Vagina (tissue), 2 donors: ENCODE measurements around the gene RIMS3. TPM values are rescaled to one million over a fixed set of nuclear protein-coding genes. Genes with fewer than 3 reads are reported as not detected.
"Not testable (repeated sequence)": the region's sequence is repeated elsewhere in the genome, so short reads cannot be mapped to it uniquely, and the experiment has no call there.

Source experiments
- DNase-seq, 2 donors: peaks; one replicate each; pipeline ENCODE4 v3.0.0-alpha.2; 2017; ENCODE audit errors: extremely low spot score in 2 of 2
- H3K27ac ChIP-seq: fragments of 200-600 bp; sonication (generic); one replicate; pipeline ENCODE4 v1.5.1; 2019
- H3K27me3 ChIP-seq: fragments of 200-600 bp; sonication (generic); one replicate; pipeline ENCODE4 v1.5.1; 2019
- H3K36me3 ChIP-seq, 2 donors: fragments of 200-600 bp; sonication (generic); one replicate each; pipeline ENCODE4 v1.5.1; 2017 to 2019
- H3K4me1 ChIP-seq: fragments of 200-600 bp; sonication (generic); one replicate; pipeline ENCODE4 v1.5.1; 2019
- H3K4me3 ChIP-seq, 2 donors: fragments of 200-600 bp; sonication (generic); 1 replicate in 1 of 2; 2 replicates in 1 of 2; pipeline ENCODE4 v1.5.1; 2016 to 2019
- H3K9me3 ChIP-seq: fragments of 200-600 bp; sonication (generic); one replicate; pipeline ENCODE4 v1.5.1; 2019
- POLR2A ChIP-seq, 2 donors: fragments of 450-650 bp; IDR thresholded peaks; one replicate each; pipeline ENCODE4 v1.6.1; 2017; ENCODE audit warnings: antibody characterized with exemption in 2 of 2, mild to moderate bottlenecking in 2 of 2, moderate library complexity in 2 of 2
- POLR2AphosphoS5 ChIP-seq, 2 donors: sonication (generic); formaldehyde crosslinking; IDR thresholded peaks; one replicate each; pipeline ENCODE4 v1.9.0; 2017; ENCODE audit warnings: antibody characterized with exemption in 2 of 2, mild to moderate bottlenecking in 2 of 2, low read depth in 1 of 2; ENCODE audit not compliant: insufficient read depth in 1 of 2
- intact Hi-C: fragments of 100-400 bp; cut with DNase I; formaldehyde crosslinking; loops from one replicate; pipeline ENCODE4 v1.15.1; 2023
- total RNA-seq: library from RNA; depleted of rRNA; stranded (reverse); fragments of >200 nt; gene quantifications from one replicate; pipeline ENCODE4 v1.2.3, GENCODE V29; 2016
- TF ChIP-seq, protein P1 (sequence below), 3 experiments: fragments of 450-650 bp in 2 of 3; fragments of 200-600 bp in 1 of 3; sonication (generic) in 1 of 3; IDR thresholded peaks; one replicate each; pipeline ENCODE4 v1.5.1; 2017 to 2019; ENCODE audit warnings: antibody characterized with exemption in 3 of 3, mild to moderate bottlenecking in 2 of 3, moderate library complexity in 2 of 3

The RIMS3 gene
- total RNA-seq, 1 donor from 2014 or later: 4.7 TPM

DNA sequence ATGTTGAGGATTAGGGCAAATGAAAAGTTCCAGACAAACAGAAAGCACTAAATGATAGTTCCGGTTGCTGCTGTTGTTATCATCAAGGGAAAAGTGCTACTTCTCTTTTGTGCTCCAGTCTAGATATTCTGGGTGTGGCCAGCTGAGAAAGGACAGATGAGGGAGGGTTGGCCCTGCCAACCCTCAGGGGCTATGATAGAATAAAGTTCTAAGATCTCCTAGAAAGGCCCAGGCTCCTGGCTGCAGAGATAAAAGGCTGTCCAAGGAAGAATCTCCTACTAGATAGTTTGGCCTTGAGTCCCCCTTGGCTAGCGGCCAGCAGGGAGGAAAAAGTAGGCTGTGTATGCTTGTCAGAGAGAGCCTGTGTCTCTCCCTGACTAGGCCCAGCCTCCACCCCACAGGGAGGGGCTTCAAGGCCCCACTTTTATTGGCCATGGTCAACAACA lies 31.5 kb downstream of the RIMS3 start:
- H3K9me3 ChIP-seq: no peaks in the 10 kb centered on the region
- no peak overlapping the region for H3K4me3 ChIP-seq
- H3K36me3 ChIP-seq: no peaks in the 10 kb centered on the region
- H3K27ac ChIP-seq: no peak overlapping the region
- H3K4me1 ChIP-seq: peaks cover 11% of the 10 kb centered on the region
- intact Hi-C loops: no loop called here
- TF ChIP-seq POLR2AphosphoS5 (IDR thresholded peaks at IDR 0.05; ENCODE audit: insufficient read depth in 1 of 2, low read depth in 1 of 2) (no peak), POLR2A (IDR thresholded peaks at IDR 0.05) (no peak)
- TF ChIP-seq, protein P1, sequence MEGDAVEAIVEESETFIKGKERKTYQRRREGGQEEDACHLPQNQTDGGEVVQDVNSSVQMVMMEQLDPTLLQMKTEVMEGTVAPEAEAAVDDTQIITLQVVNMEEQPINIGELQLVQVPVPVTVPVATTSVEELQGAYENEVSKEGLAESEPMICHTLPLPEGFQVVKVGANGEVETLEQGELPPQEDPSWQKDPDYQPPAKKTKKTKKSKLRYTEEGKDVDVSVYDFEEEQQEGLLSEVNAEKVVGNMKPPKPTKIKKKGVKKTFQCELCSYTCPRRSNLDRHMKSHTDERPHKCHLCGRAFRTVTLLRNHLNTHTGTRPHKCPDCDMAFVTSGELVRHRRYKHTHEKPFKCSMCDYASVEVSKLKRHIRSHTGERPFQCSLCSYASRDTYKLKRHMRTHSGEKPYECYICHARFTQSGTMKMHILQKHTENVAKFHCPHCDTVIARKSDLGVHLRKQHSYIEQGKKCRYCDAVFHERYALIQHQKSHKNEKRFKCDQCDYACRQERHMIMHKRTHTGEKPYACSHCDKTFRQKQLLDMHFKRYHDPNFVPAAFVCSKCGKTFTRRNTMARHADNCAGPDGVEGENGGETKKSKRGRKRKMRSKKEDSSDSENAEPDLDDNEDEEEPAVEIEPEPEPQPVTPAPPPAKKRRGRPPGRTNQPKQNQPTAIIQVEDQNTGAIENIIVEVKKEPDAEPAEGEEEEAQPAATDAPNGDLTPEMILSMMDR (IDR thresholded peaks at IDR 0.05): no peak
- H3K27me3 ChIP-seq: no peaks in the 10 kb centered on the region
- no peak for DNase-seq

DNA sequence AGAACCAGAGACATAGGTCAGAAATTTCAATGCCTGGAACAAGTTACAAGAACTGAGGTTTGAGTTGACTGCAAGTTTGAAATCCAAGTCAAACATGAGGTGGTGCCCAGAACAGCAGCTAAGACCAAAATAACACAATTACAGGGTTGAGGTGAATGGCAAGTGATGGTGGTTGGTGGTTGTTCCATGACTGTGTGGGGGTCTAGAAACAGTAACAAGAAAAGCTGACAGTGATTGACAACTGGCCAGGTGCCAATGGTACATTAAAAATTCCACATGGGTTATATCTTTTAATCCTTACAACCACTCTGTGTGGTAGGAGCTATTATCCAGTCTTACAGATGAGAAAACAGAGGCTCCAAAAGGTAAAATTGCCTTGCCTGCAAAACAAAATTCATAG lies 32.0 kb downstream of the RIMS3 start:
- Histone ChIP-seq H3K4me1 (peaks cover 11% of the 10 kb centered on the region), H3K36me3 (no peaks in the 10 kb centered on the region), H3K9me3 (no peaks in the 10 kb centered on the region), H3K27me3 (no peaks in the 10 kb centered on the region), H3K4me3 (no peak overlapping the region), H3K27ac (no peak overlapping the region)
- DNase-seq: no peak
- intact Hi-C loops: no loop called here
- TF ChIP-seq POLR2A (IDR thresholded peaks at IDR 0.05) (no peak), POLR2AphosphoS5 (IDR thresholded peaks at IDR 0.05; ENCODE audit: insufficient read depth in 1 of 2, low read depth in 1 of 2) (no peak)
- TF ChIP-seq, protein P1 (IDR thresholded peaks at IDR 0.05): no peak

DNA sequence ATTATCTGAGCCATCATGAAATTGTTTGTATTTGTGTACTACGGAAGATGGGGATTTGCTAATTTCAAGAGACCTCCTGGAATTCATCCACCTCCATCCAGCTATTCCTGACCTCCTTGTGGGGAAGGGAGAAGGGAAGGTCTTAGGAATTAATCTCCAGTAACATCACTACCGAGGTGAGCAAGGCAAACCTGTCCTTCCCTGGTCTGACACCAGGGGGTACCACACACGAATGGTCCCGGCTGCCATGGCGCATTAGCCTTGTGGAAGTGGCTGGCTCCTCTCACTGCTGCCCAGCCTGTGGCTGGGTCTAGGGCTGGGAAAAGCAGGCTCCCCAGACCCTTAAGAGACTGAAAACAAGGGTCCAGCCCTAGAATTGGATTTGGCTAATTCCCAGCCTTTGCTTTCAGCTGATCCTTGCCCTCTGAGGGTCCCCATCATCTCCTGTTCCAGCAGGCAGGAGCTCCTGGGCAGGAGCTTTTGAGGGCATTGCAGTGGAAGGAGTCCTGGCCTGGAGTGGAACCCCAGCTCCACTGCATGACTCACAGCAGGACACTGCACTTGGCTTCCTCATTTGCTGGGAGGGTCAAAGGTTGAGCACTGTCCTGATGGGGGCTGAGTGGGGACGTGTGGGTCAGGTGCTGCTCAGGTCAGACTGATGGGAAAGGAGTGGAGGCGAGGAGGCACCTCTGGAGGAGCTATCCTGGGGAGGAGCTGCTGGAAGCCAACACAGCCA lies 34.8 kb downstream of the RIMS3 start:
- intact Hi-C loops: no loop called here
- Histone ChIP-seq H3K36me3 (no peaks in the 10 kb centered on the region), H3K4me3 (no peak overlapping the region), H3K27me3 (no peaks in the 10 kb centered on the region), H3K9me3 (no peaks in the 10 kb centered on the region), H3K4me1 (peaks cover 11% of the 10 kb centered on the region), H3K27ac (no peak overlapping the region)
- TF ChIP-seq POLR2AphosphoS5 (IDR thresholded peaks at IDR 0.05; ENCODE audit: insufficient read depth in 1 of 2, low read depth in 1 of 2): no peak
- no peak for TF ChIP-seq POLR2A (IDR thresholded peaks at IDR 0.05)
- TF ChIP-seq, protein P1 (IDR thresholded peaks at IDR 0.05): no peak
- DNase-seq: no peak

DNA sequence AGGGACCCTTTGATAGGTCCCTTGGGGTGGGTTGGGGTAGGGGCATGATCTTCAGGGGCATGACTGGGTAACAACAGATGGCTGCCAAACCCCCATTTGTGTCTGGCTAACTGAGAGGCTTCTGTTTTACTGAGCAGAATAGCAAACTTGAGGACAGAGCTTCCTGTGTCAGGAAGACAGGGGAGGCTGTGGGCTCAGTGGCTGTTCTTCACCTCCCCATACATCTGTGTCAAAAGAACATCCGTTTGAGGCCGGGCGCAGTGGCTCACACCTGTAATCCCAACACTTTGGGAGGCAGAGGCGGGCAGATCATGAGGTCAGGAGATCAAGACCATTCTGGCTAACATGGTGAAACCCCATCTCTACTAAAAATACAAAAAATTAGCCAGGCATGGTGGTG lies 35.9 kb downstream of the RIMS3 start:
- H3K4me3 ChIP-seq, H3K27ac ChIP-seq, H3K36me3 ChIP-seq, H3K9me3 ChIP-seq, H3K4me1 ChIP-seq, DNase-seq, intact Hi-C loops, H3K27me3 ChIP-seq: not testable (repeated sequence)

DNA sequence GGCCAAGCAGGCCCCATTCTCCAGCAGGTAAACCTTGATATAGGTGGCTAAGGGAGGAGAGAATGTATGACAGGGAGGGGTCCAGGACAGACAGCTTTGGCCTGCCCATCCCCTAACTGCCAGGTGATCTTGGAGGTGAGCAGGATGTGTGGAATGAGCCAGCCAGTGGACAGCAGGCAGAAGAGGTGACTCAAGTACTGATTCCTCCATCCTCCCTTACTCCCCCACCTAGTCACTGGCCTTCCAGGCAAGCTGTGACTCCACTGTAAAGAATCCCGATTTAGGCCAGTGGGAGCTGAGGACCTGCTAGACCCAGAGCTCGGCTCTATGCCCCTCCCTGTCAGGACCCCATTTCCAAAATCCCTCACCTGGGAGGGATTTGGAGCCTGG lies 36.6 kb downstream of the RIMS3 start:
- TF ChIP-seq POLR2AphosphoS5 (IDR thresholded peaks at IDR 0.05; ENCODE audit: insufficient read depth in 1 of 2, low read depth in 1 of 2) (no peak), POLR2A (IDR thresholded peaks at IDR 0.05) (no peak)
- TF ChIP-seq, protein P1 (IDR thresholded peaks at IDR 0.05): no peak
- peaks cover 3% of the 10 kb centered on the region for H3K4me1 ChIP-seq
- H3K4me3 ChIP-seq: no peak overlapping the region
- H3K27me3 ChIP-seq: no peaks in the 10 kb centered on the region
- no peaks in the 10 kb centered on the region for H3K36me3 ChIP-seq
- intact Hi-C loops: no loop called here
- H3K9me3 ChIP-seq: no peaks in the 10 kb centered on the region
- DNase-seq: no peak
- H3K27ac ChIP-seq: no peak overlapping the region
